GM19025 (cell line): ENCODE results near the gene PBX1.
A peak's percentile ranks its signal among the peaks of the same experiment; 100 is the strongest.

Source experiments
- ATAC-seq: cut with Tn5 transposase; IDR thresholded peaks from one replicate; pipeline ENCODE4 v1.9.1; 2021; ENCODE audit warnings: mild to moderate bottlenecking, low read depth, moderate library complexity; ENCODE audit not compliant: unreplicated experiment

PBX1 gene

DNA sequence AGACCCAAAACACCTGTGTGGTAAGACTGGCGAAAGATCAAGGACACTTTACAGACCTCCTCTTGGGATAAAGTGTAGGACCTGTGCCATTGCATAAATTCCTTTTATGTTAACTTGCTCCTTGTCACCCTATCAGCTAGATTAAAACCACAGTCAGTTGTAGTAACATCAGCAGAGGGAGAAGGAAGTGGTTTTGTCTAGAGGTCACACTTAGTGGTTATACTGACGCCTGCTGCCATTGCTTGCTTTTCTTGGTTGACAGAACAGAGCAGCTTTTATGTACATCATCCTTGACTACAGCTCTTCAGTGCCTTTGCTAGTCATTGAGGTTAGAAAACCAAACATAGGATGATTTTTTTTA, 101.4 kb downstream of the PBX1 start:
- peak; percentile 48 for ATAC-seq

DNA sequence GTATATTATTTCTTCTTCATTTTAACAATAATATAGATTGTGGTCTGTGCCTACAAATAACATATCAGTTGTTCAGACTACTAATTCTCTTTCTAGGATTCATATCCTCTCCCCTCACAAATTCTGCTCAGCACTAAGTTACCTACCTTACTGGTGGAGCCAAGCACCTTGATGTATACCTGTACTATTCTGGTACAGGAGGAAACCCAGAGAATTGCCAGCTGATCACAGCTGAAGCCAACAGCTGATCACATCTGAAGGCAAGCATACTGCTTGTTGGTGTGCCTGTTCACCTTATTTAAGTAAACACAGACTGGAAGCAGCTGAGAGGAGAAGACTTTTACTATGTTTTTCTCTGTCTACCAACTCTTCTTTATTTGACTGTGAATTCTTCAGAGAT, 101.8 kb downstream of the PBX1 start:
- ATAC-seq = no peak

DNA sequence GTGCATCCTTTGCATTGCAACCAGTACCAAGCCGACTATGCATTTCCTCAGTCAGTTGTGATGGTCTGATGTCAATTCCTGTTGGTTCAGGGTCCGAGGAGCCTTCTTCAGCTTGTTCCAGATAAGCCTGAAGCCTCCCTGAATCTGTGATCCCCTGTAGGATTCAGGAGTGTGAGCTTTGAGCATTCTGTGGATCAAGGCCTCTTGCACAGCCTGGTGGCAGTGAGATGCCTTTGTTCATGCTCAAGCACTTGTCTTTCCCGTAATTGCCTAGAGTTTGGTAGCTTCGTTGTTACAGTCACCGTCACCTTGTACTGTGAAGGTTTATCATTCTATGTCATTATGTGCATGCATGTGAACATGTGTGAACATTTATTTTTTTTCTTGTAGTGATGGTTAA, 103.5 kb downstream of the PBX1 start:
- ATAC-seq = no peak

DNA sequence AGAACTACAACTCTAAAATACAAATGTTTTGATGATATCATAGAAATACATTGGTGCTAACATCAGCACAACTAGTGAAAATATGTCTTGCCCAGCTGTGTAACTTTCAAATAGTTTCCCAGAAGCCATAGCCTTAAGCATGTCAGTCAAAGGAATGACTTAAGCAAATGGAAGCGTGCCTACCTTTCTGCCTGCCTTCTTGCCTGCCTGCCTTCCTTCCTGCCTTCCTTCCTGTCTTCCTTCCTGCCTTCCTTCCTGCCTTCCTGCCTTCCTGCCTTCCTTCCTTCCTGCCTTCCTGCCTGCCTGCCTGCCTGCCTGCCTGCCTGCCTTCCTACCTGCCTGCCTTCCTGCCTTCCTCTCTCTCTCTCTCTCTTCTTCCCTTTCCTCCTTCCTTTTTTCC, 104.0 kb downstream of the PBX1 start:
- no peak for ATAC-seq

DNA sequence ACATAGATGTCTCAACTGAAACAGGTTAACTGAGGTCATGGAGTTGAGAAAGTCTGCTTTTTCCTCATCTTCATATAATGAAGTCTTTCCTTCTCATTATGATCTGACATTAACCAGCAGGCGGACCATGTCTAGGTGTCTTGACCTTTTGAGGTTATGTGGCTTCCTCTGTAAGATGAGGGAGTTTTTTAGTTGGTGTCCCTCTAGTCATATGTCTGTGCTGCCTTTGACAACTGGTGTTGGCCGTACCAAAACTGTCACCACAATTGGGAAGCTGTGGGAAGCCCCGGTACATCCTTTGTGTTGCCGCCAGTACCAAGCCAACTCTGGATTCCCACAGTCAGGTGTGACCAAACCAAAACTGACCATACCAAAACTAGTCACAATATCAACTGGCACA, 105.1 kb downstream of the PBX1 start:
- peak; percentile 53 for ATAC-seq

DNA sequence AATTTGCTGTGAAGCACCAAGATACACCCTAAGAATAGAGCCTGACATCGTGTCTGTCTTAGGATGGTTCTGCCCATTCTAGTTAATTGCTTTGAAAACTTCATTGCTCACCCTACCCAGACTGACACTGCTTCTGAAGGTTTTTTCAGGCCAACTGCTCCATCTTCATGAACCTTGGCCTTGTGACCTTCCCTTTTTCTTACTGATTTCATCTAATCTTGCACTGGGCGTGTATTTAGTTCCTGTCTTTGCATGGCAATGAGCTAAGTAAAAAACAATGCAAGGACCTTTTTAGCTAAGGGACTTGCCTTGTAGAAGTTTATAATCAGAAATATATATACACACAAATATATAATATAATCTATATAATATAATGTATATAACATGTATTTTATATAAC, 108.0 kb downstream of the PBX1 start:
- ATAC-seq = no peak

DNA sequence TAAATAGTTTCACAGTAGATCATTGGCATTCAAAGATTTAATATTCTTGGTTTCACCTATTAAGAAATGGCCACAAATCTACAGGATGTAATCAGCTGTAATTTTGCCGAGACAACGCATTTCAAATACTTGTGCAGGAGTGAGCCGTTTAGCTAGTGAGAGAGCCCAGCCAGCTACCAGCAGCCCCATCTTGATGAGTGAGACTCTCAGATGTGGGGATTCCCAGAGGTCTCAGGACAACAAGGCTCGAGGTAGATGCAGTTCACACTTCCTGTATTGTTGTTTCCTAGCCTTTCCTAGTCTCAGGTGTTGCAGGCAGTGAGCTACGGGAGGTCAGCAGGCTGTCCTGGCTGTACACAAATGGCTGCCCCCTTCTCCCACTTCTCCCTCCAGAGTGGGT, 108.6 kb downstream of the PBX1 start:
- no peak for ATAC-seq

DNA sequence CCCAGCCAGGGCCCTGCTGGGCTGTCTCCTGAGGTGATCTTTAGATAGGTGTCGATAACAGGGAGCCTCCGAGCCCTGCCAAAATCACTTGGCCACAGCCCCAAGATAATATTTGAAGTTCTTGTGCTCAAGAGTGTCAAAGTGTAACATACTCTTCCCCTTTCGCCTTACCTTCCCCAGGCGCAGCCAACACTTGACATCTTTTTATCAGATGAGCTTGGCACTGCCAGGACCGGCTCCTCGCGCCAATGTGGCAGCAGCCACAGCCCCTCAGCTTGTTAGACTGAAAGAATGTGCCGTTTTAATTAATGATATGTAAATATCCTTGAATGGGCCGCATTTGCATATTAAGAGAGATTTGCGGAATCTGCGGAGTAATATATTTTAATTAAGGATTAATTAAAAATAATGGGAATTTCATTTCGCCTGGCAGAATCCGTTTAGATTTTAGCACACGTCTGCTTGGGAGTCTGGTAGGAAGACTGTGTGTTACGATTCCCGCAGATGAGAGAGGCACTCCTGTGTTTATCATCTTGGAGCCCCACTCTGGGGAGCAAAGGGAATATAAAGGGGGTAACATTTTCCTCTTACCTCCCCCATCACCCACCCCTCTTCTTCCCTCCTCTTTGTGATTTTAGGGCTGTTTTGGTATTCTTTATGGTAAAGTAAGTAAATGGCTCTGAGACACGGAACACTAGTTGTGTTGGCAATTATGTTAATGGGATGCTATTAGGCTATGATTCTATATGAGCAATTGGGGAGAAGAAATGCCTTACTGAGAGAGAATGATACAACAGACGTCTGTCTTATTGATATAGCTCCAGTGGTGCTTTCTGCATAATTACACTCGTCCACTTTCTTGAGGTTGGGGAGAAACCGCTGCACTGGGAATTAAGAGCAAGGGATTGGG, 109.8 kb downstream of the PBX1 start:
- no peak for ATAC-seq

DNA sequence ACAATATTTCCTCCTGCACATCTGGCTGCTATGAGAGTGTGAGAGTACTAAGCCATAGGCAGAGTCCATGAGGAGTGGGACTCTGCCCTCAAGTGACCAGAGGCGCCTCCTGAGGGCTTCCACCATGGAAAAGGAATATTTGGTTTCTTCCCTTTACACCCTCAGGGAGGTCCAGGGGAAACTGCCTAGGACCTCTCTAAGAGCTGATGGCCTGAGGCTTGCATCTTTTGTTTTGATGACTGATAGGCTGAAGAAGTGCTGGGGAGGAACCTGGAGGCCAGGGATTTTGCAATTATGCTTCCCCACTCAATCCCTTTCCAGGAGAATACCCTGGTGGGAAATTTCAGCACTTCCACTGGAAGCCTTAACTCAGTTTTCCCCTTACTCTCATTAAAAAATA, 111.0 kb downstream of the PBX1 start:
- no peak for ATAC-seq

DNA sequence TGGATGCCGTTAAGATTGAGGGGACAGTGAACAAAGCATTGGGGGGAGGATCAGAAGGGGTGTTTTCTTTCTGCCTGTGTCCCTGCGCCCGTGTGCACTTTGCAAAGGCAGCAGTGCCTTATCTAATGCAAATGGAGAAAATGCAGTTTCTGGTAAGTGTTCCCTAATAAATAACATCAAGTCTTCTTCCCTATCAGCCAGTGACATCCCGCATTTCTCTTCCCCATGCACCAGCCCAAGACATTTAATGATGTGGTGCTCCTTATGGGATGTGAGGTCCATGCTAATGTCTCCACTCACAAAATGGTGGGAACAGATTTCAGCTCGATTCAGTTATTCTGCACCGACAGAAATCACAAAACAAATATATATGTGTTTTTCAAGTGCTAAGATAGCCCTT, 111.8 kb downstream of the PBX1 start:
- no peak for ATAC-seq

DNA sequence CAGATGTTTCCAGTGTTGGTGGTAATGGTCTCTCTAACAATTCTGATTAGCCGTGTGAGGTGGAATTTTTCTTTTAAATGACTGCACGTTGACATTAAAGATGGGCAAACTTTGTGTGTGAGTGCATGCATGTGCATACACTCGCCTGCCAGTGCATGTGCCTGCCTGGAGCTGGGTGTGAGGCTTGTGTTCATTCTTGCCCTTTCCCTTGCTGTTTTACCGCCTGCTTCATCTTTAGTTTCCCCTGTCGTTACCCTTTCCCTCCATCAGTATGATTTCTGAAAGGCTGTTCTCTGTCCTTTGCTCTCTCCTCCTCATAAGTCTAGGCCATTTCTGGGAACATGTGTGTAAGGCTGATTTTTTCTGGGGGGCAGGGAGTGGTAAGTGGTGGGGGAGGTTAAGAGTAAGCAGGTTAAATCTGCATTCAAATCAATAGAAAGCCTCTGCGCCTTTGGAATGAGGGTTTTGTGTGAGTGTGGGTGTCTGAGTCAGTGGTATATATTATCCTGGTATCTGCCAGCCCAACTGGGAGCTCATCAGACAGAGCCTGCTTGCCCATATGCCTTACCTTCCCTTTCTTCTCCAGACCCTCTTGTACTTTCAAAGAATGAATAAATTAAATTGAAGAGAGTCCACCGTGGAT, 112.5 kb downstream of the PBX1 start:
- ATAC-seq = no peak

DNA sequence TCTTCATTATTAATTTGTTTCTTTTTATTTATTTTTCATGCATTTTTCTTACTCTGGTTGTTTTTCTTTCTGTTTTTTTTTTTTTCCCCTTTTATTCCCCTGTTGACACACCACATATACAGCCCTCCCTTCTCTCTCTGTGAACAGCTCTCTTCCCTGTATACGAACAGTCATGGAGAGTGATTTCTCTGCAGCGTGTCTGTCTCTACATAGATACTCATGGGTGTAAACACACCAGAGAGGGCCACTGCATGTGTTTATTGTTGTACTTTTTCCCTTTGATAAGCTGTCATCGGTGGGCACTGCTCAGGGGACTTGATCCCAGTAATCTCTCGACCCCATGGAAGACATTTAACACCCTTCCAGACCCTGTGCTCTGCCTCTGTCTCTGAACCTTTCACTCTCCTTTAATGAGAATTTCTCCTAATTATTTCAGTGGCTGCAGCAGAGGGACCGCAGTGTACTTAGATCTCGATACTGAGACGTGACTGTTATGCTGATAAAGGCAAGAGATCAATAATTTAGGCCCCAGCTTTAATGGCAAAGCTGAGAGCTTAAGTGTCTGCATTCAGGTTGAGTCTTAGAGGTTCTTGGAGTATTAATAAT, 113.1 kb downstream of the PBX1 start:
- no peak for ATAC-seq

DNA sequence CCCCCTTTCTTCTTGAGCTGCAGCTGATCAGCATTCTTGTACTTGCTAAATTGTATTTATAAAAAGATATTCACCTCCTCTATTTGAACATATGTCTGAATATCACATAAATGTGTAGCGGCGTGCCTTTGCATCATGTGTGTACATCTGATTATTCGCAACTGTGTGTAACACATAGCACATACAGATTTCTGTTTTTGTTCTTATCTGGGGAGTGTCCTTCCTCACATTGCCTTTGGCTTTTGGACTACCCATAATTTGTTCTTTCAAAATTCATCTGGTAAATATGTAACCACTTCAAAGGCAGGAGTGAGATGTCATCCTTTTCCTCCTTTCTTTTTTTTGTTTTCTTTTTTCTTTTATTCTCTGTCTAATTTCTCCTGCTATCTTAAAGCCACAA, 113.6 kb downstream of the PBX1 start:
- no peak for ATAC-seq

DNA sequence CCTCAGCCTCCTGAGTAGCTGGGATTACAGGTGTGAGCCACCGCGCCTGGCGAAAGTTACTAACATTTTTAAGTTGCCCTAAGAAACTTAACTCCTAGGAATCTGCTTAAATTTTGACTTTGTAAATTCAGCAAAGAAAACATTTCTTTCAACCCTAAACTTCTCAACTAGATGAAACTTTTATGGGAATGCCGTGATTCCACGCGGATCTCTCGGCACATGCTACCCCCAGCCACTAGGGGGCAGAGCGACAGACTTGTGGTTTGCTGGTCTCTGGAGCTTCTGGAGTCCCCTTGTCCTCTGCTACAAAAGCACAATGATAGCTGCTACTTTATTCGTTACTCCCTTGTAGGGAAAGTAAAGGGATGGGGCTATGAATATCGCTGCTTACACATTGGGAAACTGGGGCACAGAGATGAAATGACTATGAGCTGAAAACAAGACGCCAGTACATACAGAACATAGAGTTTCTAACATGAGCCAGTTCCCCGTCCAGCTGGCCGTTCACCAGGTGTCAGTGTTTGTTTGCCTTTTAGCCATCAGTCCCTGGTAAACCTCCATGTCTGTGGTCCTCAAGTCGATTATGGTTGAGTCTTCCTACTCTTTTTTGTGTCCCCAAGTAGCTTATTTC, 114.7 kb downstream of the PBX1 start:
- no peak for ATAC-seq

DNA sequence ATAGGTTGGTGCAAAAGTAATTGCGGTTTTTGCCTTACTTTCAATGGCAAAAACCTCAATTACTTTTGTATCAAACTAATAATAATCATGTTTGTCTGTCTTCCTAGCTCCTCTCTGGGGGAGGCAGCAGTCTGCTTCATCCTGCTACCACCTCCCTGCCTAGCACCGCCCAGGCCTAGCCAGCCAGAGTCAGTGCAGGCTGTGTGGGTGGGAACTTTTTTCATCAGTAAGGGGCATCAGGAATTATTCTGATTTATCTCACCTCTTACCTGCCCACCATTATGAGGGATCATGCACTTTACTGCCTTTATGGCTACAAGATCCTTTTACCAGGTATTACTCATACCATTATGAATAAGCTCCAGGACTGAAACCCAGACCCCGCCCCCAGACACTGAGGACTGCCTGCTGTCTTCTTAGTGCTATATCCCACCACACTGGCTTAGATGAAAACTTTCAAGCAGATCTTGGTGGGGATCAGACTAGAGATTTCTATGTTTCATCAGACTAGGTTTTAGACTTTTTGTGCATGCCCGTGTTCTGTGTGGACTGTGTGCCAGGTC, 116.4 kb downstream of the PBX1 start:
- no peak for ATAC-seq

DNA sequence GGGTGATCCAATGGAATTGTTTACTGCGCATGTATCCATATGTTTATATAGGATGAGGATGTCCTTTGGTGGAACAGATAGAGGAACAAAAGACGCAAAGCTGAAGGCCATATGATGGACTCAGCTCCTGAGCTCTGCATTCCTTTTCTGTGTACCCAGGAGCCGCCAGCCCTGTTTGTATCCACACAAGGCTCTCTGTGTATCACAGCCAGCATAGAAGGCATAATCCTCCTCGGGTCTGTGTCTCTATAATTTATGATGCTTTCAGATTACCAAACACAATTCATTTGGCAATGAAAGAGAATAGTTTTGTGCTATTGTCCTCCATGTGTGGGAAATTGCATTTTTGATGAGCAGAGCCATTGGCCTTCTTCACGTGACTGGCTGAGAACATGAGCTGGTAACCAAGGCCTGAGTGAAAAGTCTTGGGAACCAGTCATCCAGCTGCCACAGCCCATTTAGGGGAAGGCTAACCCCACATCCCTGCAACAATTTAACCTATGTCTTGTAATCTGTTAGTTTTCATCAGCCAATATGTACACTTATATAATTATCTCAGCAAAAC, 119.2 kb downstream of the PBX1 start:
- ATAC-seq = no peak

DNA sequence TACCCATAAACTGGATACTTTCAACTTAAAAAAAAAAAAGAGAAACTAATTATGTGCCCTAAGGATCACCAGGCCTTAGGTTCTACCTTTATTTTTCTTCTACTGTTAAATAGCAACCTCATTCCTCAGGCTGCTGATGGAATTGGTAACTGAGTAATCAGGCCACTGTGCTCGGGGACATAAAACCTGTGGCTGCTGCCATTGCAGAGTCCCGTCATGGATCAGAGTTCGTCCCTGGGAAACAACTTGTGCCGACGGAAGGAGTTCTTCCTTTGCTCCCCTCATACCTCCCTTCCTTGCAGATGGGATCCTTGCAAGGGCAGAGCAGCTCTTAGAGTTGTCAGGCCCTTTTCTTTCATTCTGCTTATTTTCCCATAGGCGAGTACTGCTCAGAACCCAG, 123.6 kb downstream of the PBX1 start:
- ATAC-seq = no peak

DNA sequence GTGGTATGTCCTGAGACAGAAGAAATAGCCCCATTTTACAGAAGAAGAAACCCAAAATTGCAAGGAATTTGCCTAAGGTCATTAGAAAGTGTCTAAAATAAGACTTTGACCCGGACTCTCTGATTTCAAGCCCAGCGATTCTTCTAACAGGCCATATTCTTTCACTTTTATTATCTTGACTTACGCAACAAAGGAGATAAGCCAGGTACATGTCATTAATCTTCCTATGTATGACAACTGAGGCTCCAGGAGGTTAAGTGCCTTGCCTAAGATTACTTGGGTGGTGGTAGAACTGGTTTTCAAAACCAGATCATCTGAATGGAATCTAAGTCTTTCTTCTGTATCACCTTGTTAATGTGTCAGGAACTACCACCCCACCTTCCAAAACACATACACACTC, 124.3 kb downstream of the PBX1 start:
- no peak for ATAC-seq

DNA sequence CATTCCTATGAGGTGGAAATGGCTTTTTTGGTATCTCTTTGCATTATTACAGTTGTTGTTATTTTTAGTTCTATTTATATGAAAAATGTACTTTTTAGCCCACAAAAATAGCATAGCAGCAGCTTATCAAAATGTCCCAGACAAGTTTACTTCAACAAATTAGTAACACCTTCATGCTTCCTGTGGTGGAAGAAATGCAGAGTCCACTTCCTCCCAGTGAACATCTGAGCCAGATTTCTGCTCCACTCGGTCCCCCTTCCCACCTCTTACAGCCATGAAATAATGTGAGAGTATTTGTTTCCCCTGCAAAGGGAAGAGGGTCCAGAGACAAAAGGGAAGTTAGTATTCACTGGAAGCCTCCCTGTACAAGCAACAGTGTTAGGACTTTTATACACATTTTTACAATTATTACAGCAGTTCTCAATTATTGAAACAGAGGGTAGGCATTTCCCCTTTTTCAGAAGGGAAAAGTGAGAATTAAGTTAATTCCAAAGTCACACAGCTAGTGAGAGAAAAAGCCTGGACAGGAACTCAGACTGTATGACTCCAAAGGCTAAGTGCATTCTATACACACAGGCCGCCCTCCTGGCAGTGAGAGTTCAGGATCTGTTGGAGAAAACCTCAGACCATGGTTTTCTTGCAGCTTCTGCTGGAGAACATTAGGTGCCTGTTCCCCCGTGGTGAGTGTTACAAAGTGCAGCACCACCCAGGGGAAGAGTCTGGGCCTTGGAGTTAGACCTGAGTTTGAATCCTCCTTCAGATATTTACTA, 126.5 kb downstream of the PBX1 start:
- no peak for ATAC-seq

DNA sequence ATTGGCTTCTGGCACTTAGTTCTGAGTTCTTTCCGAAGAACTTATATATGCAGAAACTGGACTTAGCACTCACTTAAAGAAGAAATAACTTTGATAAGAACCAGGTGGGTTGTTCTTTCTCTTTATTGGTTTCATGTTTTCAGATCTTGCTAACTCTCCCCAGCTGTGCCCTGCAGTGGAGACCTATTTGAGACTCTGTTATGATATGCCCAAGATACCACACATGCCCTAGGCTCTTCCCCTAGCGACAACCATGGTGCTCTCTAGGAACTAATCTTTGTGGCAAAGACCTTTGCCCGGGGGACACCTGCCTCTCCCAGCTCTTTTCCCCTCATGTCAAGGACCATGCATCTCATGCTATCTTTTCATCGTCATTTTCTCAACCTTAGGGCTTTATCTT, 128.8 kb downstream of the PBX1 start:
- ATAC-seq = no peak
